Measurements from ENCODE around the gene UNK.

The UNK gene, protein sequence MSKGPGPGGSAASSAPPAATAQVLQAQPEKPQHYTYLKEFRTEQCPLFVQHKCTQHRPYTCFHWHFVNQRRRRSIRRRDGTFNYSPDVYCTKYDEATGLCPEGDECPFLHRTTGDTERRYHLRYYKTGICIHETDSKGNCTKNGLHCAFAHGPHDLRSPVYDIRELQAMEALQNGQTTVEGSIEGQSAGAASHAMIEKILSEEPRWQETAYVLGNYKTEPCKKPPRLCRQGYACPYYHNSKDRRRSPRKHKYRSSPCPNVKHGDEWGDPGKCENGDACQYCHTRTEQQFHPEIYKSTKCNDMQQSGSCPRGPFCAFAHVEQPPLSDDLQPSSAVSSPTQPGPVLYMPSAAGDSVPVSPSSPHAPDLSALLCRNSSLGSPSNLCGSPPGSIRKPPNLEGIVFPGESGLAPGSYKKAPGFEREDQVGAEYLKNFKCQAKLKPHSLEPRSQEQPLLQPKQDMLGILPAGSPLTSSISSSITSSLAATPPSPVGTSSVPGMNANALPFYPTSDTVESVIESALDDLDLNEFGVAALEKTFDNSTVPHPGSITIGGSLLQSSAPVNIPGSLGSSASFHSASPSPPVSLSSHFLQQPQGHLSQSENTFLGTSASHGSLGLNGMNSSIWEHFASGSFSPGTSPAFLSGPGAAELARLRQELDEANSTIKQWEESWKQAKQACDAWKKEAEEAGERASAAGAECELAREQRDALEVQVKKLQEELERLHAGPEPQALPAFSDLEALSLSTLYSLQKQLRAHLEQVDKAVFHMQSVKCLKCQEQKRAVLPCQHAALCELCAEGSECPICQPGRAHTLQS

GRCh38 chr17:75784473-75785015, at the start of gene UNK:
TSS of gene UNK (plus strand) at chr17:75784806. CDS start at chr17:75784881, 75 bp downstream.
- peak; percentile 100 for DNase-seq

GRCh38 chr17:75736173-75736835, 48.3 kb upstream of the UNK start:
- no peak for DNase-seq

DNA sequence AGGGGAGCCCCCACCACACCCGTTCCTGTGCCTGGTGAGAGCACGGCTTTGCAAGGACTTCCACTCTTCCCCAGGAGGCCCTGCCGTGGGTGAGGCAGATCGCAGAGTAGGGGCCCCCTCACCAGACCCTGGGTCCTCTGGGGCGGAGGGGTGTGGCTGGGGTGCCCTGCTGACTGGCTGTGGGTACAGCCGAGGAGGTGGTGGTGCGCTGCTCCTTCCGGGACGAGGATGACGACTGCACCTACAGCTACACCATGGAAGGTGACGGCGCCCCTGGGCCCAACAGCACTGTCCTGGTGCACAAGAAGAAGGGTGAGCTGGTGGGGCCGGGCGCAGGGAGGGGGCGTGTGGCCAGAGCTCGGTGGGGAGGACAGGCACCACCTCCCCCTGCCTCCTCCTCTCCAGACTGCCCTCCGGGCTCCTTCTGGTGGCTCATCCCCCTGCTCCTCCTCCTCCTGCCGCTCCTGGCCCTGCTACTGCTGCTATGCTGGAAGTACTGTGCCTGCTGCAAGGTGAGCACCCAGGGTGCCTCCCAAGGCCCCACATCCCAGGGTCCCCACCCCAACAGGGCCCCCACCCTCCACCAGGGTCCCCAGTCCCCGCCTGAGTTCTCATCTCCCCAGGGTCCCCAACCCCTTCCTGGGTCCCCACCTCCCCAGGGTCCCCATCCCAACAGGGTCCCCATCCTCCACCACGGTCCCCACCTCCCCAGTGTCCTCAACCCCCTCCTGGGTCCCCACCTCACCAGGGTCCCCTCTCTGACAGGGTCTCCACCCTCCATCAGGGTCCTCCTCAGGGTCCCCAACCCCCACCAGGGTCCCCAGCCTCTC, 47.3 kb upstream of the UNK start:
- no peak for DNase-seq

GRCh38 chr17:75738218-75738802, 46.3 kb upstream of the UNK start:
- peak; percentile 50 for DNase-seq

DNA sequence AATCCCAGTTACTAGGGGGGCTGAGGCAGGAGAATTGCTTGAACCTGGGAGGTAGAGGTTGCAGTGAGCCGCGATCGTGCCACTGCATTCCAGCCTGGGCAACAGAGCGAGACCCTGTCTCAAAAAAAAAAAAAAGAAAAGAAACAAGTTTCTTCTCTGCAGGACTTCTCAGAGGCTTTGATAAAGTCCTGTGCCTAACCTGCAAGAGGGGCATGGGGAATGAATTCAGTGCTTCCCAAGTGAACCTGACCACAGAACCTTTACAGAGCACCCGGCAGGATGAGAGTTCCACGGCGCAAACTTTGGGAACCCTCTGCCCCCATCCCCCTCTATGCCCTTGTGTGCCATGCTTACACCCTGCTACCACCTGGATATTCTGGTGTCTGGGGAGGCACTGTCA, 45.4 kb upstream of the UNK start:
- no peak for DNase-seq

DNA sequence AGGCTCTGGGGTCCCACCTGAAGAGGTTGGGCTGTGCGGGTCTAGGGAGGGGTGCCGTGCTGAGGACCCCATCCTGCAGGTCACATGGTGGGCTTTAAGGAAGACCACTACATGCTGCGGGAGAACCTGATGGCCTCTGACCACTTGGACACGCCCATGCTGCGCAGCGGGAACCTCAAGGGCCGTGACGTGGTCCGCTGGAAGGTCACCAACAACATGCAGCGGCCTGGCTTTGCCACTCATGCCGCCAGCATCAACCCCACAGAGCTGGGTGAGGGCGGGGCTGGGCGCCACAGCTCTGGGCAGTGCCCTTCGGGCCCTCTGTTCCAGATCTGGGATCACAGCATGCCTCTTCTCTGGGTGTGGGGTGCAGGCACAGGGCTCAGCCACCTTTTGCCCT, 44.8 kb upstream of the UNK start:
- DNase-seq: no peak

GRCh38 chr17:75740215-75740614, 44.4 kb upstream of the UNK start:
- DNase-seq: no peak

DNA sequence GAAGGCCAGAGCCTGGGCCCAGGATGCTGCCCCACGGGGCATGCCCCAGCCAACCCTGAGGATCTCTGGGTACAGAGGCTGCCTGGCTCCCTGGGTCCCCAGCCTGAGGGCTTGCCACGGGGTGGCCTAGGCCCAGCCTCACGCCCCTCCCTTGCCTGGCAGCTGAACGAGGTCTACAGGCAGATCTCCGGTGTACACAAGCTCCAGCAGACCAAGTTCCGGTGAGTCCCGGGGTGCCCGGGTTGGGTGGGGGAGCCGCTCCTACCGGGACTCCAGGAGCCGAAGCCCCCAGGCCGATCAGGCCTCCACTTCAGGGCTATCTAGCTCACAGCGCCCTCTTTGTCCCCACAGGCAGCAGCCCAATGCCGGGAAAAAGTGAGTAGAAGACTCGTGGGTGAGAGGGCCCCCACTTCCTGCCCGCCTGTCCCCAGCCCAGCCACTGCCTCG, 44.0 kb upstream of the UNK start:
- no peak for DNase-seq

GRCh38 chr17:75742337-75742736, 42.3 kb upstream of the UNK start:
- DNase-seq: no peak

- no peak for DNase-seq
Observed at GRCh38 chr17:75743625-75744206, 40.9 kb upstream of the UNK start.

DNA sequence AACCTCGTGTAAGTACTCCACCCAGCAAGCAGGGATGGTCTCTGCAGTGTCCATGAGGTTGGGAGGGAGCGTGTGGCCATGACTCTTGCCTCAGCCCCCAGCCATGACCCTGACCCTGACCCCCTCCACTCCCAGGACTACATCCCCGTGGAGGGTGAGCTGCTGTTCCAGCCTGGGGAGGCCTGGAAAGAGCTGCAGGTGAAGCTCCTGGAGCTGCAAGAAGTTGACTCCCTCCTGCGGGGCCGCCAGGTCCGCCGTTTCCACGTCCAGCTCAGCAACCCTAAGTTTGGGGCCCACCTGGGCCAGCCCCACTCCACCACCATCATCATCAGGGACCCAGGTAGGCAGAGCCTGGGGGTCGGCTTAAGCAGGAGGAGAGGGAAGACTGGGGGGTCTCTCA, 35.9 kb upstream of the UNK start:
- no peak for DNase-seq

DNA sequence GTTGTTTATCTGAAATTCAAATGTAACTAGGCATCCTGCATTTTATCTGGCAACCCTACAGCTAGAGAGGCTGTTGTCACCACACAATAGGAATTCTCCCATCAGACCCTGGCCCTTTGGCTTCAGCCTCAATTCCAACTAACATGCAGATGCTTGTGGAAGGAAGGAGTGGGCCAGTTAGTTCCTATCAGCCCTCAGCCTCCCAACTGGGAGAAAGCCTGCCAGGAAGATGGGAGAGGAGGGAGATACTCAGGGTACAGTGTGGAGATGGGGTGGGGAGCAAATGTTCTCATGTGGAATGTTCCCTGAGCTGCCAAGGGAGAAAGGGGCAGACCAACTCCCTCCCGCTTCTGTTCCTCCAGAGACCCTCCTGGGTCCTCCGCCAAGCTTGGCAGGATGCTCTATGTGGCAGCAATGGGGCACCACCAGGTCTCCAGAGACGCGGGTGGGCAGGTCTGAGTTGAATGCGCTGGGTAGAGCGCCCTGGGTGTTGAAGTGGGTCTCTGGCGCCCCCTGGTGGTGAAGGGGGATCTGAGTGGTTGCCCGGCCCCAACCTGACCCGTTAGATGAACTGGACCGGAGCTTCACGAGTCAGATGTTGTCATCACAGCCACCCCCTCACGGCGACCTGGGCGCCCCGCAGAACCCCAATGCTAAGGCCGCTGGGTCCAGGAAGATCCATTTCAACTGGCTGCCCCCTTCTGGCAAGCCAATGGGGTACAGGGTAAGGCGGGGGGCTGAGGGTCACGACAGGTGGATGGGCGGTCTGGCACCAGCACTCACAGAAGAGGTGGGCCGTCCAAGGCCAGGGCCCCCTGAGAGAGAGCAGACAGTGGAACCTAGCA, 34.8 kb upstream of the UNK start:
- peak; percentile 51 for DNase-seq

DNA sequence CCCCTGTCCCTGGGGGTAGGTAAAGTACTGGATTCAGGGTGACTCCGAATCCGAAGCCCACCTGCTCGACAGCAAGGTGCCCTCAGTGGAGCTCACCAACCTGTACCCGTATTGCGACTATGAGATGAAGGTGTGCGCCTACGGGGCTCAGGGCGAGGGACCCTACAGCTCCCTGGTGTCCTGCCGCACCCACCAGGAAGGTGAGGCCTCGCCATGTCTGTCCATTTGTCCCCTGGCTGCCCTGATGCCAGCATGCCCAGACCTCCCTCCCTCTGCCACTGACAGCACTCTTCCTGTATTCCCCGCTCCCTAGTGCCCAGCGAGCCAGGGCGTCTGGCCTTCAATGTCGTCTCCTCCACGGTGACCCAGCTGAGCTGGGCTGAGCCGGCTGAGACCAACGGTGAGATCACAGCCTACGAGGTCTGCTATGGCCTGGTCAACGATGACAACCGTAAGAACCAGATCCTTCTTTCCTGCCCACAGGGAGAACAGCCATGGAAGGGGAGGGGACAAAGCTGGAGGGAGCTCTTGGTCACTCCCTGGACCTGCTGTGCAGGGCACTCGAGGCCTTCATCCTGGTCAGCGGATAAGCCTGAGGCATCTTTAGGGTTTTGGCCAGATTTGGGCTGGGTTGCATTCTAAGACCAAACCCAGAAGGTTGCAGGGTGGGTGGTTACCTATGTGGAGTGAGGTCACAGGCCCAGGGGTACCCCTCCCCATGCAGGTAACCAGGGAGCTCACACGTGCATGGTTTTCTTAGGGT, 33.8 kb upstream of the UNK start:
- DNase-seq: no peak

GRCh38 chr17:75751676-75752404, 32.8 kb upstream of the UNK start:
- DNase-seq: no peak

DNA sequence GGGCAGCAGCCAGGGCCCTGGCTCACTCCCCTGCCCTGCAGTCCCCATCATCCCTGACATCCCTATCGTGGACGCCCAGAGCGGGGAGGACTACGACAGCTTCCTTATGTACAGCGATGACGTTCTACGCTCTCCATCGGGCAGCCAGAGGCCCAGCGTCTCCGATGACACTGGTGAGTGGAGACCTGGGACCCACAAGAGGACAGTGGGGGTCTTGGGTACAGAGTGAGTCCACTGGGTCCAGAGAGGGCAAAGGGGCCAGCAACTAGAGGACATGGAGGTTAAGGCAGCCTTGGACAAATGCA, 32.2 kb upstream of the UNK start:
- no peak for DNase-seq

GRCh38 chr17:75752802-75753513, 31.6 kb upstream of the UNK start:
- no peak for DNase-seq

- DNase-seq: peak; percentile 72
Observed at GRCh38 chr17:75753514-75754377, 30.9 kb upstream of the UNK start.
